GM10266 (cell line): ENCODE measurements around the gene SNUPN.
"Not testable (repeated sequence)": the region's sequence is repeated elsewhere in the genome, so short reads cannot be mapped to it uniquely, and the experiment has no call there.

Experiments used
- DNase-seq: peaks from one replicate; pipeline ENCODE4 v3.0.0; 2012; ENCODE audit errors: extremely low spot score
- CTCF ChIP-seq: IDR thresholded peaks from 2 replicates; pipeline ENCODE4 v1.5.1; 2012; ENCODE audit warnings: mild to moderate bottlenecking, low read depth; ENCODE audit not compliant: control insufficient read depth, insufficient read depth; ENCODE audit errors: missing control alignments

Gene SNUPN

DNA sequence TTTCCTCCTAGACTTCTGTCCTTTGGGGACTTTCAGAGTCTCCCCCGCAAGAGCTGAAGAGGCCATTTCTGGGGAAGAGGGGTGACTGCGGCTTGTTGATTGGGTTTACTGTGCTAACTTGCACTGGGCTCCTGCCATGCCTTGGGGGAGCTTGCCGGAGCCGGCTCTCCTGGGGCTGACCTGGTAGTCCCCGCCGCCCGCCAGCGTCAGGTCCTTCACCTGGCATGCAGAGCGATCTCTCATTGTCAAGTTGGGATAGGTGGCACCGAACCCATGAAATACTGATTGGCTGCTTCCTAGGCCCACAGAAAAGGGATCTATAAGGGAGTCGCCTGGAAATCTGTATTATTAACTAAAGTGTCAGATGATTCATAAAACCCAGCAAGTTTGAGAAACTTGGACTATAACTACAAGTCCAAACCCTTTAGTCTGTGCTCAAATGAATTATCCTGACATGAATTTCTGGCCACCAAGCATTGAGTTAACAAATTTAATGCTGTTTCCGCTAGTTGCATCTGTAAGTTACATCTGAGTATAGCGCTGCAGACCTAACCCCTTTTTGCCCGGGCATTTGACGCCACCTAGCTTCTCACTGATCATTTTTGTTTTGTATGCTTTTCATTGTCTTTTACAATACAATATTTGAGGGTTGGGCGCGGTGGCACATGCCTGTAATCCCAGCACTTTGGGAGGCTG, 15.1 kb upstream of the SNUPN start:
- TF ChIP-seq CTCF = peak; percentile 53
- peak; percentile 74 for DNase-seq

- no peak for TF ChIP-seq CTCF
- DNase-seq = peak; percentile 97
Measured at GRCh38 chr15:75639709-75640482, 14.4 kb upstream of the SNUPN start, which contains the start of gene IMP3. Gene IMP3, minus strand, starts transcription at chr15:75640224. Its CDS starts 56 bp downstream, at chr15:75640168.

DNA sequence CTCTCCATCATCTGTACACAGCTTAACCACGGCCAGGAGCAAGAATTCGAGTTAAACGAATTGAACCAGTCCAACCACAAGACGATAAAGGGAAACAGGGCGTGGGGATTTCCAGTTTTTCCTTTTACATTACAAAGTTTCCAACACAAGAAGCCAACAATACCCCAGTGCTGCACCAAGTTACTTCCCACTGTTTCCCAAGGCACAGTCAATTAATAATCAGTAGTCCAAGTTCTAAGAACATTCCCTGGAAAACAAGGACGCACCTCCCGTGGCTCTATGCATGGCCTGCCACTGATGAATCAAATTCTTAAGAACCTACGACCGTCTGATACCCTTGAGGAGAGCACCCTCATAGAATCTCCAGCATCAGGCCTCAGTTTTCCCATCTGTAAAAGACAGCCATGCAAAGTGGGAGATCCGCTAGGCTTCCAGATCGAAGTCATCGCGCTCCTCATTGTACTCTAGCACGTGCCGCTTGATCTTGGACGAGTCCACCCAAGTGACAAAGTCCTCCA, 13.7 kb upstream of the SNUPN start:
- no peak for DNase-seq
- TF ChIP-seq CTCF = no peak

DNA sequence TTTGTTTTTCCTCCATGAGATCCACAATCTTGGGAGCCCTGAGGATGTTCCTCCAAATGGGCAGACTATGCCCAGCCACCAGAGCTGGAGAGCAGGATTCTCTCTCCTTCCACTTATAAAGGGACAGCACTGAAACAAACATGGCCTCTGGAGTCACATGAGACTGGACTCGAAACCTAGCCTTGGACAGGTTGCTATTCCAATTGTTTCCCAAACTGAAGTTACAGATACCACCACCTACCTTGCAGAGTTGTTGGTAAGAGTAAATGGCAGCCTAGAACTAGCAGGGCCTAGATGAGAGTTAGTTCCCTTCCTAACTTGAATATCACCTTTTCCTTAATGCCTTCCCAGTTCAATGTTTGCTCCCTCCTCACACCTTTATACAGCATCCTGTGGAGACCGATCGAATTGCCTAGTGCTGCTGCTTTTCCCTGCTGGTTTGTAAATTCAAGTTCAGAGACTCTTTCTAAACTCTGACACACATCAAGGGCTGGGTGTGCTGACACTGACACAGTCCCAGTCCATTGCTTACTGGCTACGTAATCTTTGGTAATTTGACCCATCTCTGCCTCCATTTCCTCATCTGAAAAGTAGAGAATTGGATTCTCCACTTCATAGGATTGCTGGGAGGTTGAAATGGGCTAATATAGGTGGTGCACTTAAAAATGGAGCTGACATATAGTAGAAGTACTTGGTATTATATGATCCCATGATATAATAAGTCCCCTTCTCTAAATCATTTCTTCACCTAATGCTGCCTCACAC, 11.9 kb upstream of the SNUPN start:
- TF ChIP-seq CTCF = no peak
- DNase-seq = no peak

DNA sequence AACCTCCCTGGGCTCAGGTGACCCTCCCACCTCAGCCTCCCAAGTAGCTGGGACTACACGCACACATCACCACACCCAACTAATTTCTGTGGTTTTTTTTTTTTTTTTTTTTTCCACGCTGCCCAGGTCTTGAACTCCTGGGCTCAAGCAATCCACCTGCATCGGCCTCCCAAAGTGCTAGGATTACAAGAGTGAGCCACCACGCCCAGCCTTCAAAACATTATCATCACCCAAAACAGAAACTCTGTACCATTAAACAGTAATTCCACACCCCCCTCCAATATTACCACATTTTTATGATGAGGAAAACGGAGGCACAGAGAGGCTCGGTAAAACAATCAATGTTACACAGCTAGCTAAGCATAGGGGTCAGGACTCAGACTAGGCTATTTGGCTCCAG, 10.5 kb upstream of the SNUPN start:
- no peak for TF ChIP-seq CTCF
- DNase-seq = no peak

- not testable (repeated sequence) for DNase-seq
Measured at GRCh38 chr15:75633922-75634321, 8.4 kb upstream of the SNUPN start.

DNA sequence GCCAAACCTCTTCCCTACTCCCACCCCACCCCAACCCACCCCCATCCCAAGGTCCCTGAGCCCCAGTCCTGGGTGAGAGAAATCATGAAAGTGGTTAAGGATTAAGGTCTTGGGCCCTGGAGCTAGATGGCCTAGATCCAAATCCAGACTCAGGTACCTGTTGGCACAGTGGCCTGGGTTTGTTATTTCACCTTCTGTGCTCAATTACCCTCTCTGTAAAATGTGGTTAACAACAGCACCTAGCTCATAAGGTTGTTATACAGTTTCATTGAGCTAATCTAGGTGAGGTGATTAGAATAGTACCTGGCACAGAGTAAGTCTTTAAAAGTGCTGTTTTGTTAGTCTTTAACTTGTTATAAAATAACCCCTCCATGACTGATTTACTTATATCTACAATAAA, 6.4 kb upstream of the SNUPN start:
- TF ChIP-seq CTCF = no peak
- DNase-seq = no peak
